UCSD-AML1 (cell line): ENCODE data around the gene HTR2B.
"Not testable (repeated sequence)": the region's sequence is repeated elsewhere in the genome, so short reads cannot be mapped to it uniquely, and the experiment has no call there.

Experiments
- DNase-seq: peaks from one replicate; lab custom pipeline; 2025; ENCODE audit not compliant: unreplicated experiment; lab: John Stamatoyannopoulos, UW

HTR2B gene

GRCh38 chr2:231134910-231135655, 10.2 kb upstream of the HTR2B start:
- DNase-seq = no peak

- no peak for DNase-seq
Measured at GRCh38 chr2:231133365-231134099, 8.7 kb upstream of the HTR2B start.

DNA sequence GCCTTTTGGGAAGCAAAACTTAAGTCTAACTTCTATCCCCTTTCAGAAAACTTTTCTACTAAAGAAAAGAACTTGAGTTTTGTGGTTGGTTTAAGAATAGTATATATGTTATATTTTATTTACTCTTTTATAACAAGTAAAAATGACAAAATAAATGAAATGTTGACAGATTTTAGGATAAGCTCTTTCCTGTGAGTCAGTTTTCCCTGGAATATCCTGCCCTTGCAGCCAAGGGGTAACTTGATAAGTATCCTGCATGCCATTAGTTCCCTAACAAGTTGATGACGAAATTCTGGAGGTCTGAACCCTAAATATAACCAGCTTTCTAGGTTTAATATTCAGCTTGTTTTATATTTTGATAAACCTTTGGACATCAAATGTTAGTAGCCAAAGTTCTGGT, 7.3 kb upstream of the HTR2B start:
- no peak for DNase-seq

DNA sequence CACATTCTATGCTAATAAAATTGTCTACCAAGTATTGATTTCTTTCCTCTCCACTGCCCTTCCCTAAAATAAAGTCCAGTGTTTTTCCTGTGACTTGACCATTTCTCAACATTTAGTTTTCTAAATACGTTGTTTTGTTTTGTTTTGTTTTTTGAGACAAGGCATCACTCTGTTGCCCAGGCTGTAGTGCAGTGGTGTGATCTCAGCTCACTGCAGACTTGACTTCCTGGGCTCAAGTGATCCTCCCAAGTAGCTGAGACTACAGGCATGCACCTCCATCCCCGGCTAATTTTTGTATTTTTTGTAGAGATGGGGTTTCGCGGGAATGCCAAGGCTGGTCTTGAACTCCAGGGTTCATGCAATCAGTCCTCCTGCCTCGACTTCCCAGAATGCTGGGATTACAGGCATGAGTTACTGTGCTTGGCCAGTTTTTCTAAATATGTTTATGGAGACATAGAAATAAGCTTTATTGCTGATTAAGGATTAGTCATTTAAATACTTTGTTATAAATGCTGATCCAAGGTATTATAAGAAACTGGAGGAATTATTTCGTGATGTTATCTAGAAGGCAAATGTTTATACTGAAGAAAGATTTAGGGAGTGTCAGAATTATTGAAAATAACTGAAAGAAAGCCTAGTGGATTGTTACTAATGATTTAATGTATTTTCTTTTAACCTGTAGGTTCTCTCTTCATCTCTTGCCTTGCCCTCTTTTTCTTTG, 5.7 kb upstream of the HTR2B start:
- no peak for DNase-seq

GRCh38 chr2:231129216-231129615, 4.4 kb upstream of the HTR2B start:
- DNase-seq = no peak

- no peak for DNase-seq
Measured at GRCh38 chr2:231128541-231128940, 3.7 kb upstream of the HTR2B start.

DNA sequence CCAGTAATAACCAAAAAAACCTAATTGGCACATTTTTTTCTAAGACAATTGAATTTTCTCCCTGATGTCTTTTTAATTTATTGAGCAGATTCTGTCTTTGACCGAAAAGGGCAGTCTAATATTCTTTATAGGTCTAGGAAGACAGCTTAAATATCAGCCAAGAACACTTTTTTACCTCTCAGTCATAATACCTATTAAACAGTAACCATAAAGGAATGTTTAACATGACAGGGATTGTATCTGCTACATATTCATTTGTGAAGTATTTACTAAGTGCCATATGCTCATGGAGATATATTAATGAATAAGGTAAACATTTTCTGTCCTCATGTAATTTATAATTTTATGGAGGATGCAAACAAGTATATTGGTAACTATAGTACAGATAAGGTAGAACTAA, 3.1 kb upstream of the HTR2B start:
- no peak for DNase-seq

GRCh38 chr2:231127480-231127879, 2.6 kb upstream of the HTR2B start:
- no peak for DNase-seq

GRCh38 chr2:231126123-231126522, 1.3 kb upstream of the HTR2B start:
- DNase-seq = no peak

DNA sequence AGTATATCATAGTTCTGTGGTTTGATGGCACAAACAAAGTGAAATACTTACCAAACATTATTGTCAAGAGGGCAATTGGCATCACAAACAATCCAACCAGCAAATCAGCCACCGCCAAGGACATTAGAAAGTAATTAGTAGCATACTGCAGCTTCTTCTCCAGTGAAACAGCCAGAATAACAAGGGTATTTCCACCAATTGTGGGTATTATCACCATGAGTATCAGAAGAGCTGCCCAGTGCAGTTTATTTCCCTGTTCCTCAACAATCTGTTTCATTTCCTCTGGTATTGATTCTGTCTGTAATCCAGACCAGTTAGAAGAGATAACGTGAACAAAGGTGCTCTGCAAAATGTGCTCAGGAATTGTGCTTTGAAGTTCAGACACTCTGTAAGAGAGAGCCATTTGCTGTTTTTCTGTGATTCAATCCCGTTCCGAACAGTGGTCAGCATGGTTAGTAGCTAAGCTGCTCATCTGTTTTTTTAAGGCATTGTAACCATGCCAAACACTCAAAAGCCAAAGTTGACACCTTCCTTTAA, 1.4 kb downstream of the HTR2B start:
- DNase-seq = no peak

DNA sequence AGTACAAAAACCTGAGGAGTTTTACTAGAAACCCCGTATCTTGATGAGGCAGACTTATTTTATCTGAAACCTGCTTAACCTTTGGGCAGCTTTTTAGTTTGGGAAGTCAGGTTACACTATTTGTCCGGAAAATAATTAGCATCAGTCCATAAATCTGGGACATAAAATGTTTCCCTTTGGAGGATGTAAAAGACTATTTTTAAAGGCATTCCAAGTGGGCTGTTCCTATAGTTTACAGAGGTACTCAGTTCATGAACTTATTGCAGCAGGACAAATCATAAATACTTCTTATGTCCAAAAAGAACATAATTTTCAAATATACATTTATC, 6.3 kb downstream of the HTR2B start:
- no peak for DNase-seq

GRCh38 chr2:231117922-231118613, 6.8 kb downstream of the HTR2B start:
- no peak for DNase-seq

- DNase-seq = no peak
Measured at GRCh38 chr2:231117148-231117547, 7.7 kb downstream of the HTR2B start.

DNA sequence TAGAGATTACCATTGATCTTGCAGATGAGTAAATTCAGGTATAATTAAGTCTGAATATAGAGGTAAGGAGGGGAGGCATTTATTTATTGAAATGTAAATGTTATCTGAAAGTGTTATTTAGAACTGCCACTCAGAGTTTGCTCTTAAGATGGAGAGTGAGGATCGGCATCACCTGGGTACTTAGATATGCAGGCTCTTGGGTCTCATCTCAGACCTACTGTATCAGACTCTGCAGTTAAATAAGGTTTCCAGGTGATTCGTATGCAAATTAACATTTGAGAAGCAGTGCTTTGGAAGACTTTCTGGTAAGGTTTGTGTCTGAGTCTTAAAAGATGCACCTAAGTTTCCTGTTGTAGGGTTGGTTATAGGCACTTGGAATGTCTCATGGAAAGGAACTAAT, 9.2 kb downstream of the HTR2B start:
- DNase-seq = no peak

DNA sequence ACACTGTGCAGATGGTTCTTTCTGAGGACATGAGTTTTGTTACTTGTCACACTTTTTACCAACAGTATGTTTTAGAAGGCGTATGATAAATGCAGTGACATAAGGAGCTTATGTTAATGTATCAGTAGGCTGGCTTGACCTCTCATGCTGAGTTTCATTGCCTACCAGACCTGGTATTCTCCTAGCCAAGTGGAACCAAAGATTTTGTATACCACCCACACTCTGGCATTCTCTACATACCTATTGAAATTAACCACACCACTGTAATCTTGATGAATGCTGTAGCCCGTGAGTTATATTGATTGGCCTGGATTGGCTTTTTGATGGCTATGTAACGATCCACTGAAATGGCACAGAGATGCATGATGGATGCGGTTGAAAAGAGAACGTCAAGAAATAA, 11.4 kb downstream of the HTR2B start:
- no peak for DNase-seq

GRCh38 chr2:231111987-231112386, 12.9 kb downstream of the HTR2B start:
- no peak for DNase-seq

- no peak for DNase-seq
Measured at GRCh38 chr2:231110551-231110950, 14.3 kb downstream of the HTR2B start.

- DNase-seq = peak; percentile 30
Measured at GRCh38 chr2:231104115-231104713, 20.6 kb downstream of the HTR2B start.

DNA sequence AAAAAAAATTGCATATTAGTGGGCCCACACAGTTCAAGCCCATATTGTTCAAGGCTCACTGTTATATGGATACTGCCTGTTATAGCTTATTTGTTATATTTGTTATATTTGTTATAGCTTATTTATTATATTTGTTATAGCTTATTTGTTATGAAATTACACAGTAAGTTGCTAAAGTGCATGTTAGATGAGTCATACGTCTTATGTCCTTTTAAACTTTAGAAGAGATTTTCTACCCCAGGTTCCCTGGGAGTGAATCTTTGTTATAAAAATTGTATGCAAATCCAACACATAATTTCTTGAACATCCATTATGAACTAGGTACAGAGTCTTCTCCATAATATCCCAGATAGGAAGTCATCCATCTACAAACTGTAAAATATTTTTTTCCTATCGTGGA, 22.1 kb downstream of the HTR2B start:
- no peak for DNase-seq

GRCh38 chr2:231100990-231101389, 23.9 kb downstream of the HTR2B start:
- no peak for DNase-seq

- DNase-seq = not testable (repeated sequence)
Measured at GRCh38 chr2:231100321-231100720, 24.5 kb downstream of the HTR2B start.
